Ishikawa (cell line): ENCODE results near the gene NMNAT3.

Source experiments
- CEBPB ChIP-seq: IDR thresholded peaks from 2 replicates; pipeline ENCODE4 v1.6.1; 2012
- EGR1 ChIP-seq: IDR thresholded peaks from 2 replicates; pipeline ENCODE4 v1.6.1; 2012
- EP300 ChIP-seq: IDR thresholded peaks from 2 replicates; pipeline ENCODE4 v1.6.1; 2012; ENCODE audit warnings: borderline replicate concordance
- REST ChIP-seq: IDR thresholded peaks from 2 replicates; pipeline ENCODE4 v1.6.1; 2012; ENCODE audit warnings: low read depth, mild to moderate bottlenecking
- TAF1 ChIP-seq: IDR thresholded peaks from 2 replicates; pipeline ENCODE4 v1.6.1; 2012; ENCODE audit warnings: low read depth, mild to moderate bottlenecking
- TEAD4 ChIP-seq: IDR thresholded peaks from 2 replicates; pipeline ENCODE4 v1.6.1; 2012
- ZBTB7A ChIP-seq: IDR thresholded peaks from 2 replicates; pipeline ENCODE4 v1.6.1; 2012; ENCODE audit warnings: low read depth
- TF ChIP-seq, protein P1 (sequence below): IDR thresholded peaks from 2 replicates; pipeline ENCODE4 v1.6.1; 2012
- TF ChIP-seq, protein P2 (sequence below): IDR thresholded peaks from 2 replicates; pipeline ENCODE4 v1.6.1; 2012

GRCh38 chr3:139686206-139686605, 8.4 kb upstream of the NMNAT3 start:
- TF ChIP-seq EGR1 (no peak), CEBPB (no peak), ZBTB7A (no peak), EP300 (no peak), TEAD4 (no peak), TAF1 (no peak), REST (no peak)
- TF ChIP-seq, protein P1, sequence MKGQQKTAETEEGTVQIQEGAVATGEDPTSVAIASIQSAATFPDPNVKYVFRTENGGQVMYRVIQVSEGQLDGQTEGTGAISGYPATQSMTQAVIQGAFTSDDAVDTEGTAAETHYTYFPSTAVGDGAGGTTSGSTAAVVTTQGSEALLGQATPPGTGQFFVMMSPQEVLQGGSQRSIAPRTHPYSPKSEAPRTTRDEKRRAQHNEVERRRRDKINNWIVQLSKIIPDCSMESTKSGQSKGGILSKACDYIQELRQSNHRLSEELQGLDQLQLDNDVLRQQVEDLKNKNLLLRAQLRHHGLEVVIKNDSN = no peak
- TF ChIP-seq, protein P2, sequence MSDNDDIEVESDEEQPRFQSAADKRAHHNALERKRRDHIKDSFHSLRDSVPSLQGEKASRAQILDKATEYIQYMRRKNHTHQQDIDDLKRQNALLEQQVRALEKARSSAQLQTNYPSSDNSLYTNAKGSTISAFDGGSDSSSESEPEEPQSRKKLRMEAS = no peak
